ENCODE results near the gene USP24.

DNA sequence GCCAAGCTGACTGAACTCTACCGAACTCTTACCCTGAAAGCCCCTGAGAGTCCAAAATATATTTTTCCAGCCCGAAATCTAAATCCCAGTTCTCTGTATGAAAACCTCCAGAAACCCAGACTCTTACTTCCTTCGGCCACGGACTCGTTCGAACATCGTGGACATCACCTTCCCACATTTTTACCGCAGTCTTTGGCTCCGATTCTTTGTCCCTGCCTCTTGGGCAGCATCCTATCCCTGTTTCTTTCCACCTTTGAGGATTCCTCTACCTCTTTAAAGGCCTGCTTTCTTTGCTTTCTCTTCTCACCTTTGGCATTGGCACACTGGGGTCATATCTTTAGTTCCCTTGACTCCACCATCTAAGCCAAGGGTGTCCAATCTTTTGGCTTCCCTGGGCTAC lies 932 bp upstream of the USP24 start:
- no peak for TF ChIP-seq POLR2A (IDR thresholded peaks at IDR 0.05; ENCODE audit: low read length)
- no peak for TF ChIP-seq GATA1 (IDR thresholded peaks at IDR 0.05; ENCODE audit: low read depth, low read length)

Data from erythroblast (primary cell).